Activated CD4-positive, alpha-beta T cell treated with anti-CD3 and anti-CD28 coated beads, Interleukin-2, amount 10 ng/mL, durations not matched to agents 24 days and 14 days (primary cell): ENCODE results near the gene AKR1A1. TPM values are rescaled to one million over a fixed set of nuclear protein-coding genes. Genes with fewer than 3 reads are reported as not detected.

Experiments used
- DNase-seq: peaks from one replicate; pipeline ENCODE4 v3.0.0; 2022
- H3K27ac Mint-ChIP-seq: one replicate; pipeline ENCODE4 v1.8.0; 2022; ENCODE audit warnings: mild to moderate bottlenecking, mixed read lengths
- H3K27me3 Mint-ChIP-seq: one replicate; pipeline ENCODE4 v1.8.0; 2022; ENCODE audit warnings: mixed read lengths
- H3K36me3 Mint-ChIP-seq: one replicate; pipeline ENCODE4 v1.8.0; 2022; ENCODE audit warnings: low read depth, mild to moderate bottlenecking, mixed read lengths
- H3K4me1 Mint-ChIP-seq: one replicate; pipeline ENCODE4 v1.8.0; 2021; ENCODE audit warnings: mixed read lengths
- H3K4me3 Mint-ChIP-seq: one replicate; pipeline ENCODE4 v1.8.0; 2022; ENCODE audit warnings: mild to moderate bottlenecking, moderate library complexity, mixed read lengths
- H3K9me3 Mint-ChIP-seq: one replicate; pipeline ENCODE4 v1.8.0; 2021; ENCODE audit warnings: mixed read lengths
- intact Hi-C: fragments of 100-400 bp; cut with micrococcal nuclease; formaldehyde crosslinking; loops from one replicate; pipeline ENCODE4 v1.15.1; 2023
- total RNA-seq: library from RNA; stranded (reverse); gene quantifications from 2 replicates; pipeline ENCODE4 v1.2.3, GENCODE V29; 2022

AKR1A1 gene
- total RNA-seq, 1 donor from 2014 or later: 199 TPM

- H3K4me3 Mint-ChIP-seq: no peak overlapping the region
- intact Hi-C loops: no loop called here
- H3K27ac Mint-ChIP-seq: peak overlapping the region; percentile 27
These were observed 9.4 kb upstream of the AKR1A1 start for GRCh38 chr1:45541193-45541592.

GRCh38 chr1:45542591-45542990, 8.0 kb upstream of the AKR1A1 start:
- no peak overlapping the region for H3K27ac Mint-ChIP-seq
- H3K27me3 Mint-ChIP-seq: no peaks in the 10 kb centered on the region
- H3K9me3 Mint-ChIP-seq: no peaks in the 10 kb centered on the region
- intact Hi-C loops: no loop called here
- H3K4me1 Mint-ChIP-seq: peaks cover 31% of the 10 kb centered on the region
- no peak overlapping the region for H3K4me3 Mint-ChIP-seq
- no peak for DNase-seq
- H3K36me3 Mint-ChIP-seq: no peaks in the 10 kb centered on the region

More at GRCh38 chr1:45541193-45541592, 9.4 kb upstream of the AKR1A1 start:
- DNase-seq: no peak
- H3K9me3 Mint-ChIP-seq: no peaks in the 10 kb centered on the region
- peaks cover 41% of the 10 kb centered on the region for H3K4me1 Mint-ChIP-seq
- H3K27me3 Mint-ChIP-seq: peaks cover under 1% of the 10 kb centered on the region
- H3K36me3 Mint-ChIP-seq: no peaks in the 10 kb centered on the region

- peak overlapping the region; percentile 76 for H3K4me3 Mint-ChIP-seq
- intact Hi-C loops: loop anchor here (1.0 kb wide), 2 partner anchors 21 to 822 kb away; no protein-coding TSS in a partner anchor
- DNase-seq: peak; percentile 91
- H3K27me3 Mint-ChIP-seq: no peaks in the 10 kb centered on the region
- peaks cover 31% of the 10 kb centered on the region for H3K4me1 Mint-ChIP-seq
- no peaks in the 10 kb centered on the region for H3K9me3 Mint-ChIP-seq
- H3K27ac Mint-ChIP-seq: peak overlapping the region; percentile 87
- H3K36me3 Mint-ChIP-seq: no peaks in the 10 kb centered on the region
These were observed 6.8 kb upstream of the AKR1A1 start for GRCh38 chr1:45543581-45544417.

- H3K27me3 Mint-ChIP-seq: no peaks in the 10 kb centered on the region
- peak overlapping the region; percentile 76 for H3K4me3 Mint-ChIP-seq
- no peak overlapping the region for H3K27ac Mint-ChIP-seq
- no peaks in the 10 kb centered on the region for H3K9me3 Mint-ChIP-seq
- no peaks in the 10 kb centered on the region for H3K36me3 Mint-ChIP-seq
- H3K4me1 Mint-ChIP-seq: peaks cover 31% of the 10 kb centered on the region
- intact Hi-C loops: loop anchor here (1.0 kb wide), 2 partner anchors 22 to 823 kb away; no protein-coding TSS in a partner anchor
- no peak for DNase-seq
These were observed 6.1 kb upstream of the AKR1A1 start for GRCh38 chr1:45544530-45544929.

GRCh38 chr1:45545019-45545493, 5.6 kb upstream of the AKR1A1 start:
- DNase-seq: peak; percentile 66
- intact Hi-C loops: no loop called here
- Mint-ChIP-seq H3K9me3 (no peaks in the 10 kb centered on the region), H3K4me3 (peak overlapping the region; percentile 47), H3K36me3 (no peaks in the 10 kb centered on the region), H3K27ac (no peak overlapping the region), H3K4me1 (peaks cover 31% of the 10 kb centered on the region), H3K27me3 (no peaks in the 10 kb centered on the region)

- Mint-ChIP-seq H3K4me3 (no peak overlapping the region), H3K27ac (no peak overlapping the region), H3K36me3 (no peaks in the 10 kb centered on the region), H3K4me1 (peaks cover 32% of the 10 kb centered on the region), H3K9me3 (no peaks in the 10 kb centered on the region), H3K27me3 (no peaks in the 10 kb centered on the region)
- intact Hi-C loops: no loop called here
- no peak for DNase-seq
These were observed 4.9 kb upstream of the AKR1A1 start for GRCh38 chr1:45545553-45546310.

GRCh38 chr1:45551684-45552083, 1.1 kb downstream of the AKR1A1 start:
- H3K9me3 Mint-ChIP-seq: no peaks in the 10 kb centered on the region
- H3K4me1 Mint-ChIP-seq: peaks cover 20% of the 10 kb centered on the region
- peak overlapping the region; percentile 98 for H3K4me3 Mint-ChIP-seq
- H3K36me3 Mint-ChIP-seq: peaks cover 23% of the 10 kb centered on the region
- no peak for DNase-seq
- peak overlapping the region; percentile 94 for H3K27ac Mint-ChIP-seq
- no peaks in the 10 kb centered on the region for H3K27me3 Mint-ChIP-seq
- intact Hi-C loops: loop anchor here (2.0 kb wide), 1 partner anchor 17 kb away; no protein-coding TSS in a partner anchor

GRCh38 chr1:45552331-45552730, 1.7 kb downstream of the AKR1A1 start:
- no peaks in the 10 kb centered on the region for H3K9me3 Mint-ChIP-seq
- H3K27ac Mint-ChIP-seq: no peak overlapping the region
- peaks cover 24% of the 10 kb centered on the region for H3K36me3 Mint-ChIP-seq
- intact Hi-C loops: no loop called here
- peak overlapping the region; percentile 63 for H3K4me3 Mint-ChIP-seq
- H3K27me3 Mint-ChIP-seq: no peaks in the 10 kb centered on the region
- no peak for DNase-seq
- peaks cover 23% of the 10 kb centered on the region for H3K4me1 Mint-ChIP-seq

- DNase-seq: no peak
- no peaks in the 10 kb centered on the region for H3K9me3 Mint-ChIP-seq
- peaks cover 29% of the 10 kb centered on the region for H3K4me1 Mint-ChIP-seq
- H3K36me3 Mint-ChIP-seq: peaks cover 28% of the 10 kb centered on the region
- no peak overlapping the region for H3K4me3 Mint-ChIP-seq
- no peak overlapping the region for H3K27ac Mint-ChIP-seq
- intact Hi-C loops: no loop called here
- H3K27me3 Mint-ChIP-seq: no peaks in the 10 kb centered on the region
These were observed 3.6 kb downstream of the AKR1A1 start for GRCh38 chr1:45554198-45554597.

- no peaks in the 10 kb centered on the region for H3K27me3 Mint-ChIP-seq
- H3K36me3 Mint-ChIP-seq: peaks cover 47% of the 10 kb centered on the region
- H3K27ac Mint-ChIP-seq: peak overlapping the region; percentile 74
- DNase-seq: no peak
- intact Hi-C loops: no loop called here
- peak overlapping the region; percentile 12 for H3K4me3 Mint-ChIP-seq
- H3K4me1 Mint-ChIP-seq: peaks cover 25% of the 10 kb centered on the region
- no peaks in the 10 kb centered on the region for H3K9me3 Mint-ChIP-seq
These were observed 6.9 kb downstream of the AKR1A1 start for GRCh38 chr1:45557422-45557944.

- H3K4me1 Mint-ChIP-seq: peaks cover 13% of the 10 kb centered on the region
These were observed 13.2 kb downstream of the AKR1A1 start for GRCh38 chr1:45563843-45564242.

GRCh38 chr1:45566722-45567121, 16.1 kb downstream of the AKR1A1 start:
- intact Hi-C loops: no loop called here
- H3K27me3 Mint-ChIP-seq: no peaks in the 10 kb centered on the region

More at GRCh38 chr1:45563843-45564242, 13.2 kb downstream of the AKR1A1 start:
- H3K36me3 Mint-ChIP-seq: peaks cover 62% of the 10 kb centered on the region
- H3K27me3 Mint-ChIP-seq: no peaks in the 10 kb centered on the region
- DNase-seq: no peak
- intact Hi-C loops: no loop called here
- H3K27ac Mint-ChIP-seq: no peak overlapping the region
- H3K9me3 Mint-ChIP-seq: no peaks in the 10 kb centered on the region
- H3K4me3 Mint-ChIP-seq: no peak overlapping the region

GRCh38 chr1:45567911-45568310, 17.3 kb downstream of the AKR1A1 start:
- Mint-ChIP-seq H3K4me1 (peaks cover 5% of the 10 kb centered on the region), H3K27me3 (no peaks in the 10 kb centered on the region), H3K36me3 (peaks cover 55% of the 10 kb centered on the region), H3K27ac (peak overlapping the region; percentile 23), H3K9me3 (no peaks in the 10 kb centered on the region), H3K4me3 (no peak overlapping the region)
- DNase-seq: no peak
- intact Hi-C loops: loop anchor here (2.0 kb wide), 1 partner anchor 17 kb away; the partner anchor contains the start of gene AKR1A1

More at GRCh38 chr1:45566722-45567121, 16.1 kb downstream of the AKR1A1 start:
- no peak overlapping the region for H3K4me3 Mint-ChIP-seq
- H3K4me1 Mint-ChIP-seq: peaks cover 6% of the 10 kb centered on the region
- H3K36me3 Mint-ChIP-seq: peaks cover 60% of the 10 kb centered on the region
- DNase-seq: no peak
- no peak overlapping the region for H3K27ac Mint-ChIP-seq
- H3K9me3 Mint-ChIP-seq: no peaks in the 10 kb centered on the region
